GM21381 (cell line): ENCODE results near the gene MAPK11.

Experiments used
- ATAC-seq: cut with Tn5 transposase; IDR thresholded peaks from one replicate; pipeline ENCODE4 v1.9.1; 2021; ENCODE audit warnings: mild to moderate bottlenecking, moderate library complexity; ENCODE audit not compliant: unreplicated experiment

Gene MAPK11

GRCh38 chr22:50227579-50228215 lies 42.5 kb downstream of the MAPK11 start:
- no peak for ATAC-seq

GRCh38 chr22:50226875-50227165 lies 43.4 kb downstream of the MAPK11 start:
- ATAC-seq, result no peak

DNA sequence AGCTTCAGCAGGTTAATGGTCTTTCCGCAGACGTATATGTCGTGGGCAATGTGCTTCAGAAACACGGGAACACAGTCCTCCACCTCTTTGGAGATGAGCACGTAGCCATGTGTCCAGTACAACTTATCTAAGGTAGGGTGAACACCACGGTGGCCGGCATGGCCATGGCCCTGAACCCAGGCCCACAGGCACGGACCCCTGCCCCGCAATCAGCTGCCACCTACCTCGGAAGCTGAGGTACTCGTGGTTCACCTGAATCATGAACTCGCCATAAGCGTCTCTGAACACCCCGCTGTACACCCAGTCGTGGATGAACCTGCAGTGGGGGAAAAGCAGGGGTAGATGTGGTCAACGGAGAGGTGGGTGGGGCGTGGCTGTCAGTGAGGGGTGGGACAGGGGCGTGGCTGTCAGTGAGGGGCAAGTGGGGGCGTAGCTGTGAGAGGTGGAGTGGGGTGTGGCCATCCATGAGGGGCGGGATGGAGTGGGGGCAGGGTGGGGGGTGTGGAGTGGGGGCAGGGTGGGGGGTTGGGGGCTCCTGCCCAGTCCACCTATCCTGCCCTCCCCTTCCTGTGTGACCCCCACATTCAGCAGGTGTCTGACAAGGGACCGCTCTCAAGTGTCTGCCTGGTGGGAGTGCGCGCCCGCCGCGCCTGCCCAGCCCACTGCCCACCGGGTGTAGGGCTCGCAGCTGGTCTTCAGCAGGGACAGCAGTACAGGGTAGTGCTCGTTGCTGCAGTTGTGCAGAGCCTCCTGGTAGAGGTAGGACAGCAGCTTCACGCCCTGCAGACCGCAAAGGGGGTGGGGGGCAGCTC lies 43.9 kb downstream of the MAPK11 start:
- ATAC-seq, result no peak

DNA sequence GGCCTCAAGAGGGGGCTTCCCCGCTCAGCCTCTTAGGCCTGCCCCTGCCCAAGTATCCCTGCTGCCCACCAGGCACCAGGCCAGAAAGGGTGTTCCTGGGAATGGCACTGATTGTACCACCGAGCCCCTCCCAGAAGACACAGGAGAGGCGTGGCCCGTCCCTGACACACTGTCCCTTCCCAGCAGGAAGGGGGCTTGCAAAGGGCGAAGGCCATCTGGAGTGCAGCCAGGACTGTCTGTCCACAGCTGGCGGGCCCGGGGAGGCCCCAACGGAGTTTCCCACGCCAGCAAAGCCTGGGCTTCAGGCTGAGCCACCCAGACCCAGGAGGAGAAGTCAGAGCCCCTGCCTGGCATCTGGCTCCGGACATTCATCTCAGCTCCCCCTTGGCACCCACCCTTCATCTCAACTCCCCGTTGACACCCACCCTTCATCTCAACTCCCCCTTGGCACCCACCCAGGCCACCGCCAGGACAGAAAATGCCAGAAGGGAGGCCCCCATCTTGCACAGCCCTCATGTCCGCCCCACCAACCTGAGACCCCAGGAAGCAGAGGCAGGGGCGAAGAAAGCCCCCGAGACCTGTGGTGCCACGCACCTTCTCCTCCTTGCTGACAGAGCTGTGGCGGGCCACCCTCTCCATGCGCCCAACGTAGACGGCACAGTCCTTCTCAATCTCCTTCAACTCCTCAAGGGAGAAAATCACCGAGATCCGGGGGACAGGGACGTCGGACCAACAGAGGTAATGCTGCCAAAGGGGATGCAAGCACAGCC lies 44.8 kb downstream of the MAPK11 start:
- ATAC-seq, result no peak

- ATAC-seq, result no peak
These were observed 46.1 kb downstream of the MAPK11 start for GRCh38 chr22:50224071-50224470.

DNA sequence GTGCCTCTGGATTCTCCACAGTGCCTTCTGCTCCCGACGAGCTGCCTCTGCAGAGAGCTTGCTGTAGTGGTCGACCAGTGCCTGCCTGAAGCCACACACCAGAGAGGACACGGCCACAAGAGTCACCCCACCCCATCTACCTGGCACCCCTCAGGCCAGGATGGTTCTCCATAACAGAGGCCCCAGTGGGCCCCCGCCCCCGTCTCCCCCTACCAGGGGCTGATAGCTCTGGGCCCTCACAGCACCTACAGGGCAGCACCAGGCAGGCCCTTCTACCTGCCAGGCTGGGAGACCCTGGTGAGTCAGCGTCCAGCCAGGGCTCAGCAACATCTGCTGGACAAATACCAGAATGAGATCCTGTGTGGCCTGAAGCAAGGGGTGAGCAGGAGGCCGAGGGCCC lies 47.7 kb downstream of the MAPK11 start:
- no peak for ATAC-seq

GRCh38 chr22:50221410-50222300 lies 48.5 kb downstream of the MAPK11 start:
- no peak for ATAC-seq

GRCh38 chr22:50220603-50221409 lies 49.4 kb downstream of the MAPK11 start:
- ATAC-seq, result no peak

DNA sequence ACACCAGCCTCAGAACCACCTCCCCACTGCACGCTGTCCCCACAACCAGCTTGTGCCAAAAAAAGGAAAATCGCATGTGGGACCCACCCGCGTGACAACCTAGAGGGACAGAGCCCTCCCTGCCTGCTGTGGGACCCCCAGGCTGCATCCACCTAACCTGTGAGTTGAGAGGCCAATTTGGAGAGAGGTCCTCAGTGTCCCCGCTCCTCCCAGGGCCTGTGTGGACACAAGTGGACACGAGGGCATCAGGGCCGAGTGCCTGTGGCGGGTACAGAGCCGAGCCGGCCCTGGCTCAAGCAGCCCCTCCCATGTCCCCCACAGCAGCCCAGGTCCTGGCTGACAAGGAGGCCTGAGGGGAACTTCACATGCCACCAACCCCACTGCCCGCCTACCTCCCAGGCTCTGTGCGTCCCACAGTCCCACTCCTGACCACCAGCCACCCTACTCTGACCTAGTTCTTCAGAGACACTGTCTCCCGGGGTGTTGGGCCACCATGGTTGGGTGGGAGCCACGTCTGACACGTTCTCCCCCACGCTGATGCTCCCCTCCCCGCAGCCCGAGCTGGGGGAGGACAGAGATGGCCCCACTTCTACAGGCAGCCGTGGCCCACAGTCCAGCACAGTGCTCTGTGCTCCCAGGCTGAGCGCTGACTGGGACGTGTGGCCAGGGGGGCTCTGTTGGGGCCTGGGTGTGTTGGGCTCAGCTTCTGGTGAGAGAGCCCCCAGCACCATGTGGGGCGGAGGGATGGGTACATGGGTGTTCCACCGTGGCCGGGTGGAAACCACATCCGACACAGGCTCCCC lies 50.2 kb downstream of the MAPK11 start:
- no peak for ATAC-seq

GRCh38 chr22:50218996-50219727 lies 51.0 kb downstream of the MAPK11 start:
- no peak for ATAC-seq

DNA sequence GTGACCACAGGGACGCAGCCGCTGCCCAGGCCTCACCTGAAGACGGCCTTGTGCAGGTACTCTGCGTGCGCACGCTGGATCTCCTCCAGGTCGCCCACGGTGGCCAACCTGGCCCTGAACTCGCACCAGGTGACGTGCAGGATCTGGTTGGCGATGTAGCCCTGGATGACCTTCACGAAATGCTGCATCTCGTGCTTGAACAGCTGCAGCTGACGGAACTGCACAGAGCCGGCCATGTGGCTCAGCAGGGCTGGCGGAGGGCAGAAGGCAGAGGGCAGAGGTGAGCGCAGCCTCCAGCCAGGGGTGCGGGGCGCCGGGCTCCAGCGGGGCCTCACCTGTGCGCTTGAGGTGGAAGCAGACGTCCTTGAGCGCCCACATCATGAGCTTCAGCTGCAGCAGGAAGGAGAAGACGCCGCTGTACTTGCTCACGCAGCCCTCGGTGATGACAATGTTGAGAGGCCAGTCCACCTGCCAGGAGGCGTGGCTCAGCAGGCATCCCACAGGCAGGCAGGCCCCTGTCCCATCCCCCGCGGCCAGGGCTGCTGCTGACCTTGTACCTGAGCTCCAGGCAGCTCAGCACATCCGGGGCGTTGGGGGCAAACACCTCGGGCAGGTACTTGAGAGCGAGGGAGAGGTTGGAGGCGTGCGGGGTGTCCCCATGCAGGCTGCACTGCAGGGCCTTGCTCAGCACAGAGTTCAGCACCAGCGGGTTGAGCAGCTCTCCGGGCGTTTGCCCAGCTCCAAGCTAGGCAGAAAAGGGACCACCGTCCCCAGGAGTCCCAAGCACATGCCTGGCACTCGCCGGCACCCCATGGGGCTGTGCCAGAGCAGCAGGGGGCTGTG lies 51.8 kb downstream of the MAPK11 start:
- no peak for ATAC-seq

GRCh38 chr22:50217543-50218152 lies 52.5 kb downstream of the MAPK11 start:
- ATAC-seq, result no peak

DNA sequence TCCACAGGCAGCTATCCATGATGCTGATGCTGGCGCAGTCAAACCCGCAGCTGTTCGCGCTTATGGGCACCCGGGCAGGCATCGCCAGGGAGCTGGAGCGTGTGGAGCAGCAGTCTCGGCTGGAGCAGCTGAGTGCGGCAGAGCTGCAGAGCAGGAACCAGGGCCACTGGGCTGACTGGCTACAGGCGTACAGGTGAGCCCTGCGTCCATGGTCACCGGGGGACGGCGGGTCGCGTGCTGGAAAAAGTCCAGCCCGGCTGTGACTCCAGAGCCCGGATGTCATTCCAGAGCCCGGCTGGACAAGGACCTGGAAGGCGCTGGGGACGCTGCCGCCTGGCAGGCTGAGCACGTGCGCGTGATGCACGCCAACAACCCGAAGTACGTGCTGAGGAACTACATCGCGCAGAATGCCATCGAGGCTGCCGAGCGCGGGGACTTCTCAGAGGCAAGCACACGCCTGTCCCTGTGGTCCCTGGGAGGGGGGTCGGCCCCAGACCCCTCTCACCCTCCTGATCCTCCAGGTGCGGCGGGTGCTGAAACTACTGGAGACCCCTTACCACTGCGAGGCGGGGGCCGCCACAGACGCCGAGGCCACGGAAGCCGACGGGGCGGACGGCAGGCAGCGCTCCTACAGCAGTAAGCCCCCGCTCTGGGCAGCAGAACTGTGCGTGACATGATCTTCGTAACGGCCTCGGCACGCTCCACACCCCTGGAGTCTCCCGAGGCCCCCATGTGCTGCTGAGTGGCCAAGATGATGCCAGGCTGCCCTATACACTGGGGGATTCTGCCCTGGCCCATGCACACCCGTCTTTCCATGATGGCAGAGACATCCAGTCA lies 53.3 kb downstream of the MAPK11 start:
- ATAC-seq, result no peak

GRCh38 chr22:50216055-50216683 lies 54.0 kb downstream of the MAPK11 start:
- ATAC-seq, result no peak

- no peak for ATAC-seq
These were observed 54.7 kb downstream of the MAPK11 start for GRCh38 chr22:50215297-50216054.
